A549 treated with ZK216348 at 1 μM for 4 hours (cell line): ENCODE measurements around the gene RARG. TPM values are rescaled to one million over a fixed set of nuclear protein-coding genes. Genes with fewer than 3 reads are reported as not detected.

Experiments used
- total RNA-seq: library from RNA; stranded (reverse); fragments of 200-300 nt; extraction: Qiagen RNA extraction; gene quantifications from 5 replicates; pipeline ENCODE4 v1.2.3, GENCODE V29; 2022; ENCODE audit warnings: low read depth

Gene RARG
- 19.7 to 30.7 TPM (median 29.4 TPM) in 5 replicates for total RNA-seq

DNA sequence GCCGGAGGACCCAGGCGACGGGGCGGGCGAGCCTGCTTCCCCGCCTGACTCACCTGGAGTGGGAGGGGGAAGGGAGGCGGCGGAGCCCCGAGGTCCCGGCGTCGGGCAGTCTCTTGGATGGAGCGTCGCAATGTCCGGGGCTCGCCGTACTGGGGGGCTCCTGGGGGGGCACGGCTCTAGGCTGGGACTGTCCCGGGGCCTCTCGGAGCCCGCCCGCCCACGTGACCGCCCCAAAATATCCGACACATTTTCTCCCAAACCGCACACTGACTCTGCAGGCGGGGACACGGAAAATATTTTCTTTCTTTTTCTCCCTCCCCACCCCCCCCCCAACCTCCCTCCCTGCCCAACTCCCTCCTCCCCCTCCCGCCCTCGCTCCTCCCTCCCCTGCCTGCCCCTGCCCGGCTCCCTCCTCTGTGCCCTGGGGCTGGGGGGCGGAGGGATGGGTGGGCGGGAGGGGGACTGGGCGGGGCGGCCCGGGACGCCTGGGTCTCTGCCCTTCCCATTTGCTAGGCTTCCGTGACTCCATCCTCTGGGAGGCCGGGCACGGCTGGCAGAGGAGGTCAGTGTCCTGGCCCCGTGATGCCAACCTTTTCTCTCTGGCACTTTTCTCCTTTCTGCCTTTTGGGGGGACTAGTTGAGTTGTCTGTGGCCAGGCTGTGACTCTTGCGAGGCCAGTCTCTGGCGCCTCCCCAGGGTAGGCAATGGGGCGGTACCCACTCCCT lies at the start of gene RARG:
Gene RARG (minus strand): TSS at position 289 of the 725 bp plus-strand sequence. CDS start 4,664 bp downstream, outside the sequence.

DNA sequence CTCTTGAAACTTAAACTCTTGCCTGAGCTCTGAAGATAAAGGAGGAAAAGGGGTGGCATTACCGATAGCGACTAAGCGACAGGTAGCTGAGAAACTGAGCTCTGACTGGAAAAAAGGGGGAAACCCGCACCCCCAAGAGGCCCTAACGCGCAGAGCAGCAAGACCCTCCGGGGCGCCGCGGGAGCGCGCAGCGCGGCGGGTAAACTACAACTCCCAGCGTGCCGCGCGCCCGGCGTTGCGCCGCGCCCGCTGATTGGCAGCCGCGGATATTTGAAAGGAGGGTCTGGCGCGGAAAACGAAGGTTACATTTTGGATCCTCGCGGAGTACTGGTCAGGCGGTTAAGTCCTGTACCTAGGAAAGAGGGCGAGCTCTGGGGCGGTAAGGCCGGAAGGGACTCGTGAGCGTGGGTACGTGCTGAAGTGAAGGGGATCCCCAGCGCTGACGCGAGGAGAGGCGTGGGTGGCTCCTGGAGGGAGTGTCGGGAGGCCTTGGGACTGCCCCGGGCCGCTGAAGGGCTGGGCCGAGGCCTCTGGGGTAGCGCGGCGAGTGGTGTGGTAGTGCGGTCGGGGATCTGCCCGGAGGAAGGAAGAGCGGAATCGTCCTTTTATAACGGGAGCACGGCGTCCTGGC lies 36.1 kb upstream of the RARG start, which contains the start of gene ESPL1:
Gene ESPL1 (plus strand): TSS at position 301 of the 631 bp plus-strand sequence. CDS start 468 bp downstream, outside the sequence.

DNA sequence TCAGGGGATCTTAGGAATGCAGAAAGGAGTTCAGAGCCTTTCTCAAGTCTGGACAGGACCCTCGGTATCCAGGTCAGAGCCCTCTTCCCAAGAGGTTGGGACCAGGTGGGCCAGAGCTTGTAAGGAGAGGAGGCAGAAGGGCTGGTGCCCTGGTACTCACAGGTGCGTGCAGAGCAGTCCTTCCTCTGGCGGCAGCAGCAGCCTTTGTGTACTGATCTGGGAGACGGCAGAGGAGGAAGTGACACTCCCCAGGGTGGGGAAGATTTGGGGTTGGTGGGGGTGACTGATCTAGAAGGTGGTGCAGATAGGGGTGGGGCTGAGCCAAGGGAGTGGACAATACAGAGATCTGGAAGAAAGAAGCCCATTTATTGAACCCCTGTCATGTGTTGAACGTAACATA lies 25.0 kb downstream of the RARG start, which contains the start of gene ITGB7:
Gene ITGB7 (minus strand): TSS at position 210 of the 400 bp plus-strand sequence. CDS start 6,808 bp downstream, outside the sequence.

DNA sequence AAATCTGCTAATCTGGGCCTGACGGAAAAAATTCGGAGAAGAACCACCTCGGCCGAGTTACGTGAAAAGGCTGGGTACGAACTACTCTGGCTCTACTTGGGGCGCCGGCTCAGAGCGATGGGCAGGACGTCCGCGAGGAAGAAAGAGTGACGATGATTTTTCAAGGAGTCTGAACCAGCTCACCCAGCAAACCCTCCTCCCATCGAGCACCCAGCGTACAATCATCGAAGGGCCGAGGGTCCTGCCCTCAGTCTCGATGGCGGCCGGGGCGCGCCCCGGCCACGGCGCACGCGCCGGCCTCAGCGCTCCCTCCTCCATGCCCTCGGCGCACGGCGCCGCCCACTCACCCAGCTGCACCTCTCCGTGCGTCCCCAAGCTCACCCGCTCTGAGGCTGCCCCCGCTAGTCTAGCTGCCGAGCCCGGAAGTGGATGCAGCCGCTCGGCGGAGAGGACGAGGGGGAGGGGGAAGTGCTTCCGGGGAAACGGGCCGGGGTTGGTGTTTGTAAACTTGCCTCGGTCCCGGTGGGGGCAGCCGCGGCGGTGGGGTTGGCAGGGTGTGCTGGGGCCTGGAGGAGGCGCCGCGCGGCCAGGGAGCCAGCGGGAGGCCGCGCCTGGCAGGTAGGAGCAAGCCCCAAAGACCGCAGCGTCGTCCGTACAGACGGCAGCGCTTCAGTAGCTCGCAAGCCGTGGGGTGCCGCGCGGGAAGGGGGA lies 51.6 kb downstream of the RARG start, which contains the start of the genes CSAD and ZNF740:
Gene CSAD (minus strand): TSS at position 706 of the 711 bp plus-strand sequence. CDS start 7,455 bp downstream, outside the sequence.
Gene ZNF740 (plus strand): TSS at position 503 of the 711 bp plus-strand sequence. CDS start 1,262 bp downstream, outside the sequence.

Other genes with a start within 250 kb of the RARG start
- gene EIF4B, start 225.8 kb downstream of the RARG start, total RNA-seq, result 266 to 393 TPM (median 311 TPM) in 5 replicates
- gene TNS2, start 182.1 kb downstream of the RARG start, total RNA-seq, result 26.9 to 52.9 TPM (median 44.2 TPM) in 5 replicates
- gene SPRYD3, start 152.8 kb downstream of the RARG start, total RNA-seq, result 25.6 to 40.9 TPM (median 38.3 TPM) in 5 replicates
- 122 to 254 TPM (median 227 TPM) in 5 replicates for gene IGFBP6, start 134.5 kb downstream of the RARG start, total RNA-seq
- gene SOAT2, start 128.7 kb downstream of the RARG start, total RNA-seq, result 0.14 to 0.75 TPM (median 0.23 TPM) in 5 replicates
- 14.2 to 19.0 TPM (median 15.8 TPM) in 5 replicates for gene ZNF740, start 51.5 kb downstream of the RARG start, total RNA-seq
- 3.1 to 10.9 TPM (median 7.6 TPM) in 5 replicates for gene CSAD, start 51.3 kb downstream of the RARG start, total RNA-seq
- gene ITGB7, start 25.0 kb downstream of the RARG start, total RNA-seq, result 0.35 to 0.95 TPM (median 0.41 TPM) in 5 replicates
- 10.5 to 24.6 TPM (median 22.1 TPM) in 5 replicates for gene ESPL1, start 36.1 kb upstream of the RARG start, total RNA-seq
- gene PFDN5, start 63.3 kb upstream of the RARG start, total RNA-seq, result 459 to 605 TPM (median 496 TPM) in 5 replicates
- gene MYG1, start 67.5 kb upstream of the RARG start, total RNA-seq, result 66.3 to 92.7 TPM (median 86.6 TPM) in 5 replicates
- 66.2 to 81.3 TPM (median 77.4 TPM) in 5 replicates for gene AAAS, start 89.4 kb upstream of the RARG start, total RNA-seq
- not detected in 5 replicates for gene SP7, start 104.1 kb upstream of the RARG start, total RNA-seq
- gene SP1, start 148.0 kb upstream of the RARG start, total RNA-seq, result 16.9 to 28.2 TPM (median 22.8 TPM) in 5 replicates
- 0.88 to 2.1 TPM (median 1.3 TPM) in 5 replicates for gene AMHR2, start 191.6 kb upstream of the RARG start, total RNA-seq
- gene PRR13, start 209.5 kb upstream of the RARG start, total RNA-seq, result 282 to 366 TPM (median 357 TPM) in 5 replicates
- 612 to 699 TPM (median 657 TPM) in 5 replicates for gene PCBP2, start 219.9 kb upstream of the RARG start, total RNA-seq